ENCODE measurements around the gene CXCR4.
"Not testable (repeated sequence)": the region's sequence is repeated elsewhere in the genome, so short reads cannot be mapped to it uniquely, and the experiment has no call there.

Gene CXCR4

DNA sequence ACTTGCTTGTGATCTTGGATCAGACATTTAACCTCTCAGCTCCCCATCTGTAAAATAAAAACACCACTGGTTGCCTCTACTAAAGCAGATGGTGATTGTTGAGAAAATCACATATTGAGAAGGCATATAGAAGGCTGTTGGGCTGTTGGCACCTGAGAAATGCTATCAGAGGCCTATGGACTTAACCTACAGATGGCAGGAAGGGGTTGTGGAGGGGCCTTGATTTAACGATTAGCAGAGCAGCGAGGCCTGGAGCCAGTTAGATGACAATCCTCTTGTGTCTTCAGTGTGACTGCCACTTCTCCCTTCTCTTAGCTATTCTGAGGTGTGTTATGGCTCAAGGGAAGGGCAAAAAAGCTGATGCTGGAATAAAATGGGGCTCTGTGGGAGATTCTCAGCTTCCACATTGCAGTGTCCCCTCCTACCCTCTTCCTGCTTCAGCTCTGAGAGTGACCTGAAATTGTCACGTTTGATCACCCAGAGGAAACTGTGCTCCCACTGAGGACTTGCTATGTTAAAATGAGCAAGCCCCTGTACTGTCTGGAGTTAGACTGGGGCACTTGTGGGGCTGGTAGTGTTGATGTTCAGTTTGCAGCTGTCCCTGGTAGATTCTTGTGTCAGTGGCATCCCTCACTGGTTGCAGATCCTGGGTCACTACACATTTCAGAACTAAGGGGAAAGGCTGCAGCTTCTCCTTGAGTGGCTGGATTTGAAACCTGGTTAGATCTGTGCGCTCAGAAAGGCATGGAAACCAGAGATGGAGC is 31.5 kb downstream of the CXCR4 start:
- FAIRE-seq, result no peak
- no peak for DNase-seq (ENCODE audit: insufficient read length, low spot score)
- no peak for TF ChIP-seq POLR2A (IDR thresholded peaks at IDR 0.05; ENCODE audit: low read depth, low read length)

DNA sequence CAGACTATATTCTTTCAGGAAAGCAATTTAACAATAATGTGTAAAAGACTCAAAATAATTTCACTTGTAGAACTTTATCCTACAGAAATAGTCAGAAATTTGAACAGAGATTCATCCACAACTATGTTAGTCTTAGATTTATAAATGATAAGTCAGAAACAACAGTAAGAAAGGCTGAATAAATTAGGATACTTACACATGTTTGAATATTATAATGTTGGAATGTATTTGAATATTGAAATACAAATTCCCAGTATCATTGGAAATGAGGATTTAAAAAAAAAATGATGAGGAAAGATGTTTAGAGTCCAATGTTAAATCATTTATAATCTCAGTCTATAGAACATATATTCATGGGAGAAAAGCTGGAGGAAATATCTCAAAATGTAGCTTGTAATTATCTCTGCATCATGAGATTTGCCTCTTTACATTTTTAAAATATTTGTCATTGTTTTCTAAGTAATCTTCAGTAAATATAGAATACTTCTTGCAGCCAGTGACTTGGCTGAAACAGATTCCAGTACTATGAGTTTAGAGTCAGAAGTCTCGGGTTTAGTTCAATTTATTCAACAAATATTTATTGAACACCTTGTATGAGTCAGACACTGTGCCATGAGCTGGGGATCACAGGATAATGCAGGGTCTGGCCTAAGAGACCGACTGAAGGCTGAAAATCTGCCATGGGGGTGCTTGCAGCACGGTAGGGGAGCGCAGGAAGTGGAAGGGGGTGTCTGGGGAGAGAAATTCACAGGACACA is 32.3 kb downstream of the CXCR4 start:
- FAIRE-seq, result no peak
- no peak for TF ChIP-seq POLR2A (IDR thresholded peaks at IDR 0.05; ENCODE audit: low read depth, low read length)
- no peak for DNase-seq (ENCODE audit: insufficient read length, low spot score)

DNA sequence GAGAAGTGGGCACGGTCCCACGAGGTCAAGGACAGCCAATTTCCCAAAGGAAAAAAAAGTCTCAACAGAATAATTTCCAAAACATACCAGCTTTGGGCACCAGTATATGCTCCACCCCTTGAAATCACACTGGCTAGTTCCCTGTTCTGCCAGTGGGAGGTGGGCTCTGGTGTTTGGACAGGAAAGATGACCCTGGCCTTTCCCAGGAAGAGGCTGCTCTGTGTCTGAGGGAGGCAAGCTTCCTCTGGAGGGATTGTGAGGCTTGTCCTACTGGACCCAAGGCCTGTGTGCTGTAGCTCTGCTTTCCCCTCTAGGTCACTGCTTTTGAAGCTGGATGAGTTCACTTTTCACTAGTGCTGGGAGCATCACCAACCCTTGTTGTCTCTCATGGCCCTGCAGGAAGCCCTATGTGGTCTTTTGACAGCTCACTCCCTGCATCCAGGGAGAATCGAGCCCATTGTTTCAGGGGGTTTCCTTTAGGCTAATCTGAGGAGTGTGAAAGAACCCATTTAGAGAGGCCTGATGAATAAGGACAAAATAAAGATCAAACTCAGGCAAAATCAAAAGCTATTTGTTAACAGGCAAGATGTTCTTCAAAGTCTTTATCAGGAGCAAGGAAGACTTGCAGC is 36.3 kb downstream of the CXCR4 start:
- FAIRE-seq (no peak), DNase-seq (ENCODE audit: insufficient read length, low spot score) (no peak)
- no peak for TF ChIP-seq POLR2A (IDR thresholded peaks at IDR 0.05; ENCODE audit: low read depth, low read length)

DNA sequence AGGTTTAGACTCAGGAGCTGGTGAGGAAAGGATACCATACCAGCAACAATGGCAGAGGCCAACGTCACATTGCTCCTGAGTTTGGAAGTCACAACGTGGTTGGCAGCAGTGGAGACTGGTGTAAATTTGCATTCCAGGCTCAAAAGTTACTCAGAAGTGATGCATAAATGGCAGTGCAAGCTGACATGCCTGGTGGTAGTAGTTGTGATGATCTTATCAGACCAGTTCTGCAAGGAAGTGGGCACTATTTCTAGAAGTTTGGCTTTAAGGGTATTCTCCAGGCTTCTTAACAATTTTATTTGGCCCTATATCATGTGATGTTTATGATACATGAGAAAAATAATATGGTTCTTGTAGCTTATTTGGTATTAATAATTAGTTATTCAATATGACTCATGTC is 37.8 kb downstream of the CXCR4 start:
- FAIRE-seq (no peak), DNase-seq (ENCODE audit: insufficient read length, low spot score) (no peak)
- TF ChIP-seq POLR2A (IDR thresholded peaks at IDR 0.05; ENCODE audit: low read depth, low read length), result no peak

DNA sequence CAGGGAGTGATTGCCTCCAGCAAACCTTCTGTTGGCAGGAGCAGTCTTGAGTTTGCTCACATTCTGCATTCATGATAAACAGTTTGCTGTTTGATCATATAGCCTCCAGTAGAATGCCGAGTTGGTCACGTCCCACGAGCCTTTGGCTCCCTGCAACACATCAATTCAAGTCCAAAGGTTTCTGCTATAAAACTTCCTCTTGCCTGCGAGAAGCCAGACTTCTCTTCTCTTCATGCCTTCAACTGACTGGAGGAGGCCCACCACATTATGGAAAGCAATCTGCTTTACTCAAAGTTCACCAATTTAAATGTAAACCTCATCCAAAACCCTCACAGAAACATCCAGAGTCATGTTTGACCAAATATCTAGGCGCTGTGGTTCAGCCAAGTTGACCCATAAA is 40.8 kb downstream of the CXCR4 start:
- FAIRE-seq, result no peak
- TF ChIP-seq POLR2A (IDR thresholded peaks at IDR 0.05; ENCODE audit: low read depth, low read length), result no peak
- DNase-seq (ENCODE audit: insufficient read length, low spot score), result no peak

DNA sequence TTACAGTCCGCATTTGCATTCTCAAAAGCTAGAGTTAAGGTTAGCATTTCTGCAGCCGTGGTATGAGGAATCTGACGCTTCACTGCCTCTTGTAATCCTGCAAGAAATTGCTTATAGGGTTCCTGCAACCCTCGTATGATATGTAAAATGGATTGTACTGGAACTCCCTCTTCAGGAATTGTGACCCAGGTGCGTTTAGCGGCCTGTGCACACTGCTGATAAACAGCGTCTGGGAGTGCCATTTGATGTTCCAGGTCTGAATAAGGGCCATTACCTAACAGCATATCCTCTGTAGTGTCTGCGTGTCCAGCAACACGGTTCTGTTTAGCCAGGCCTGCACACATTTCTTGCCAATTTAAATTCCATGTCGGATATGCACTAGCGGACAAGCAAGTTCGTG is 42.5 kb downstream of the CXCR4 start:
- no peak for TF ChIP-seq POLR2A (IDR thresholded peaks at IDR 0.05; ENCODE audit: low read depth, low read length)
- DNase-seq (ENCODE audit: insufficient read length, low spot score), result no peak
- FAIRE-seq, result no peak

DNA sequence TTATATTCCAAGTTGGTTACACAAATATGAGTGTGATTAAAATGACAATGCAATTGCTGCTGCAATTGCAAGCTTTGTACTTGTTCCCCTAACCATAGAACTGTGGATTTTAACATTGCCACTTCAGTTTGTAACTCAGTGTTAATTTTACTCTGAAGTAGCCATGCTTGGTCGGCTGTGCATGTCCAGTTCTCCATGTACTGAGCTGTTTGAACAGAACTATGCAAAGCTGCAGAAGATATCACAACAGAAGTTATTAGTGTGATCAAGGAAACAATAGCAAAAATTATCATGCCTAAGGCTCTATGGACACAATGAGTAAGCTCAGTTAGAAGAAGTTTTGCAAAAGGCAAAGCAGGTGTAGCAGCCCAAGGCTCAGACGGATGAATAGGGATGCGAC is 45.3 kb downstream of the CXCR4 start:
- no peak for DNase-seq (ENCODE audit: insufficient read length, low spot score)
- no peak for TF ChIP-seq POLR2A (IDR thresholded peaks at IDR 0.05; ENCODE audit: low read depth, low read length)
- no peak for FAIRE-seq

DNA sequence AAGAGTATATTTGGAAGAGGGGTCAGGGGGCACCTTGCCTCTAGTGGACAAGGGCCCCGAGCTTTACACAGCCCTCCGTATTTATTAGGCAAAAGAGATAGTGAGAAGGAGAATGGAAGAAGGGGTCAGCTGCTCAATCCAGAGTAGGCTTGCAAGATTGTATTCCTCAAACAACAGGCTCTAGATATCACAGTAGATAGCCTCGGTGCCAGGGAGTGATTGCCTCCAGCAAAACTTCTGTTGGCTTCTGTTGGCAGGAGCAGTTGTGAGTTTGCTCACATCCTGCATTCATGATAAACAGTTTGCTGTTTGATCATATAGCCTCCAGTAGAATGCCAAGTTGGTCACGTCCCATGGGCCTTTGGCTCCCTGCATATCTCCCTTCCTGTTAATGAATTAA is 46.1 kb downstream of the CXCR4 start:
- DNase-seq (ENCODE audit: insufficient read length, low spot score); FAIRE-seq: not testable (repeated sequence)

DNA sequence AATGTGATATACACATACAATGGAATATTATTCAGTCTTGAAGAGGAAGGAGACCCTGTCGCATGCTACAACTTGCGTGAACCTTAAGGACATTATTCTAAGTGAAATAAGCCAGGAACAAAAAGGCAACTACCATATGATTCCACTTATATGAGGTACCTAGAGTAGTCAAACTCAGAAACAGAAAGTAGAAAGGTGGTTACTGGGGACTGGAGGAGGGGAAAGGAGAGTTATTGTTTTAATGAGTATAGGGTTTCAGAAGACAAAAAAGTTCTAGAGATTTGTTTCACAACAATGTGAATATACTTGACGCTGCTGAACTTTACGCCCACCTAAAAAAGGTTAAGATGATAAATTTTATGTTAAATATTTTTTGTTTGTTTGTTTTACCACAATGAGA is 47.0 kb downstream of the CXCR4 start:
- no peak for DNase-seq (ENCODE audit: insufficient read length, low spot score)
- no peak for TF ChIP-seq POLR2A (IDR thresholded peaks at IDR 0.05; ENCODE audit: low read depth, low read length)
- FAIRE-seq, result no peak

DNA sequence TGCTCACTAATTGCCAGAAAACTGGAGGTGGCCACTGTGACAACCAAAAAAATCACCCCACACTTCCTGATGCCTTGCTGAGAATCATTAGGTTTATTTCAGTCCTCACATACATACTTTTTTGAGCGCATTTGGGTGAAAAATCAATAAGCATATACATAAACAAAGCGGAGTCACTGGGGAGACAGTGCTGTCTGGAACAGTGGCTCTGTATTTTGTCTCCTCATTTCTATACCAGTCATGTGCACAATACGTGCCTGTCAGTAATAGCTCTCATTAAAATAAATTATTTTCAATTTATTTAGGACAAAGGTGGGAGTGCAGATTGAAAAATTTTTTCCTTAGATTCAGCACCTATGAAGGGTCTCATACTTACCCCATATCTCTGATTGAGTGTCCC is 48.2 kb downstream of the CXCR4 start:
- DNase-seq (ENCODE audit: insufficient read length, low spot score) (no peak), FAIRE-seq (no peak)
- no peak for TF ChIP-seq POLR2A (IDR thresholded peaks at IDR 0.05; ENCODE audit: low read depth, low read length)

DNA sequence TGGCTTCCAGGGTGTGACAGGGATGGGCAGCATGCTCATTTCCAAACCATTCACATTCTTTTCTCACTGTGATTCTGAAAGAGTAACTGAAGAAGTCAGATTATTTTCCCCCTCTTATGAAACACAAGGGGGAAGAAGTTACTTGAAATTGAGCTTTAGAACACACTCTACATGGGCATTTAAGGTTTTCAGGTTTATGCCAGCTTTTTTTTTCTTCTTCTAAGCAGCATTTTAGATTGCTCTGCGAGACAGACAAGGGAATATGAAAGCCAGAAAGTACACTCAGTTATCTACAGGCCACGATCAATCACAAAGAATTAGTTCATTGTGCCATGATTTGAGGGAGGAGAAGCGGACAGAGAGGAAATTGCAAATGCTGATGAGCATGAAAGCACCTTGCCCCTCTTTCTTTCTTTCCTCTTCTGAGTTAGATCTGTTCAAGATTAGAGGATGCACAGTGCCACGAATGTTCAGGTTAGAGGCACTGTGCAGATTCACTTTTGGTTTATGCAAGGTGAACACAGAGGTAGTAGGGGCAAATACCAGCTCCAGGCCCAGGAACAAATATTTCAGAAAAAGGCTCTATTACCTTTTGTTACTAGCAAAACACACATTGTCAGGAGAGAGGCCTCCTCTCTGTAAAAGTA is 49.2 kb downstream of the CXCR4 start:
- TF ChIP-seq POLR2A (IDR thresholded peaks at IDR 0.05; ENCODE audit: low read depth, low read length), result no peak
- FAIRE-seq (no peak), DNase-seq (ENCODE audit: insufficient read length, low spot score) (no peak)

DNA sequence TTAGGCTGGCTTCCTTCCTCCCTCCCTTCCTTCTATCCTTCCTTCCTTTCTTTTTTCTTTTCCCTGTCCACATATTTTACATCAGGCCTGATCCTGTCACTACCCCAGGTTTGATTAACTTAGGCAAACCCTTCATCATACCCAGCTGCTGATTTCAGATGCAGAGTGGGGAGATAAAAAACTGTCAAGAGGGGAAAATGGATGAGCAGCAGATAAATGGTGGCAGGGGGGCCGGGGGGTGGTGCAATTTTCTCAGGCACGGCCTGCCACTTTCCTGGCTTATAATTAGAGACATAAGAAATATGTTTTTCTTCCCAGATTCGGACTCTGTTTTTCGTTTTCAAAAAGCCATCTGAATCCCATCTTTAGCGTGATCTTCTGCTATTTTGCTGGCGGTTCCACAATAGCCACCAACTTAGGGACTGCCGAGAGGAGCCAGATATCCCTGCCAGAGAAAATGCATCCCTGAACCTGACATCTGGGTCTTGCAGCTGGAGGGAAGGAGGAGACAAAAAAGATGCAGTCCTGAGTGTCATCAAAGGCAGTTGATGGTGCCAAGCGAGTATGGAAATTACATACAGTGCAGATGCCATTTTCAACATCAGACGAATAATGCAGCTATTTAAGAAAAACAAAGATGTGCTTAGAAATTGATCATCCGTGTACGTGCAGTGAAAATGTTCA is 49.9 kb downstream of the CXCR4 start:
- DNase-seq (ENCODE audit: insufficient read length, low spot score) (no peak), FAIRE-seq (no peak)
- no peak for TF ChIP-seq POLR2A (IDR thresholded peaks at IDR 0.05; ENCODE audit: low read depth, low read length)

DNA sequence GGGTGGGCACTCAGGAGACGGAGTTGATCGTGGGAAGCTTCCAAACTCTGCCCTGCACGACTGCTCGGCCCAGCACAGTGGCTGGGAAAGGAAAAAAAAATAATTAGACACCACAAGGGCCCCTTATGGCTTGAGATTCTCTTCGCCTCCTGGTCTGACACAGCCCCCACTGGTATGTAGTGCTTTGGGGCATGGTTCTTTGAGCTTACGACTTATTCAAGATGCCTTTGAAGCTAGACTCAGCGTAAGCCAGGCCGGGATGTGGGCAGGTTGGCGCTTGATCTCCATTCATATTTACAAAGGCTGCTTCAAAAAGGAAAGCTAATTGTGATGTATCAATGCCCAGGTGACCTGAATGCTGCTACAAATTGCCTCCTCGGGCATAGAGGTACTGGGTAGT is 50.5 kb downstream of the CXCR4 start:
- FAIRE-seq, result no peak
- no peak for DNase-seq (ENCODE audit: insufficient read length, low spot score)
- no peak for TF ChIP-seq POLR2A (IDR thresholded peaks at IDR 0.05; ENCODE audit: low read depth, low read length)

DNA sequence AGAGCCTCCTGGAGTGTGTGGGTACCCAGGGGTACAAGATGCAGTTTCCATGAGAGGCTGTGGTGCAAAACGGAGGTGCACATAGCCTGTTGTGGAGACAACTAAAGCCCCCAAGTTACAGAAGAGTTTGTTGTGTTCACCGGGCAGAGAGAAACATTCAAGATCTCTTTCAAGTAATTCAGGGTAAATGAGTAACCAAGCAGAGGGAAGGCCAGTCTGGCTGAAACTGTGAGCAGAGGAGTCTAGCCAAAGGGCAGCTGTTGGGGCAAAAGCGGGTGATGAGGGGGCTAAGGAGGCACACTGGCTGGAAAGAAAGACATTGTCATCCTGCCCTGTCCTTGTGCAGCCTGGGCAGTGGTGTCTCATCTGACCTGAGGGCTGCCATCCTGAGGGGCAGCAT is 52.0 kb downstream of the CXCR4 start:
- TF ChIP-seq POLR2A (IDR thresholded peaks at IDR 0.05; ENCODE audit: low read depth, low read length), result no peak
- FAIRE-seq, result no peak
- no peak for DNase-seq (ENCODE audit: insufficient read length, low spot score)

All from H54 (cell line).